CD8-positive, alpha-beta memory T cell (primary cell): ENCODE results near the gene CCR2. TPM values are rescaled to one million over a fixed set of nuclear protein-coding genes. Genes with fewer than 3 reads are reported as not detected.
"Not testable (repeated sequence)": the region's sequence is repeated elsewhere in the genome, so short reads cannot be mapped to it uniquely, and the experiment has no call there.

ENCODE experiments used
- CTCF ChIA-PET: fragments of 350-600 bp; sonication (Branson Sonifier 250); formaldehyde crosslinking; loops from one replicate; lab custom pipeline; 2021; ENCODE audit warnings: antibody characterized with exemption; lab: Charles Lee
- POLR2A ChIA-PET: fragments of 350-600 bp; sonication (Branson Sonifier 250); formaldehyde crosslinking; loops from one replicate; lab custom pipeline; 2021; ENCODE audit warnings: antibody characterized with exemption; lab: Charles Lee
- DNase-seq, 5 donors: peaks; one replicate each; pipeline versions ENCODE4 v3.0.0 to v3.0.0-alpha.2; 2020 to 2022; ENCODE audit warnings: mixed read lengths in 1 of 5
- H3K27ac ChIP-seq: one replicate; pipeline ENCODE4 v1.7.0; 2013; ENCODE audit warnings: low read depth, mild to moderate bottlenecking, low read length, moderate library complexity
- H3K27me3 ChIP-seq: 2 replicates; pipeline ENCODE4 v1.7.0; 2013; ENCODE audit warnings: low read length, mild to moderate bottlenecking; ENCODE audit not compliant: insufficient read depth, poor library complexity, severe bottlenecking
- H3K36me3 ChIP-seq: 2 replicates; pipeline ENCODE4 v1.7.0; 2013; ENCODE audit warnings: mild to moderate bottlenecking, low read length, moderate library complexity; ENCODE audit not compliant: insufficient read depth
- H3K4me1 ChIP-seq: 2 replicates; pipeline ENCODE4 v1.7.0; 2013; ENCODE audit warnings: mild to moderate bottlenecking, low read length, moderate library complexity; ENCODE audit not compliant: insufficient read depth
- H3K4me3 ChIP-seq: 2 replicates; pipeline ENCODE4 v1.7.0; 2013; ENCODE audit warnings: mild to moderate bottlenecking, low read length
- H3K9me3 ChIP-seq: 2 replicates; pipeline ENCODE4 v1.7.0; 2013; ENCODE audit warnings: mild to moderate bottlenecking, low read length
- H3K27ac Mint-ChIP-seq, 8 donors: one replicate each; pipeline ENCODE4 v1.8.0; 2020 to 2021; ENCODE audit warnings: mixed read lengths in 8 of 8, mild to moderate bottlenecking in 6 of 8, inconsistent platforms in 3 of 8, moderate library complexity in 3 of 8
- H3K27me3 Mint-ChIP-seq, 2 donors: one replicate each; pipeline ENCODE4 v1.8.0; 2020 to 2021; ENCODE audit warnings: mixed read lengths in 2 of 2, mild to moderate bottlenecking in 1 of 2, moderate library complexity in 1 of 2
- H3K36me3 Mint-ChIP-seq, 3 donors: one replicate each; pipeline ENCODE4 v1.8.0; 2020 to 2021; ENCODE audit warnings: mixed read lengths in 3 of 3, inconsistent platforms in 1 of 3, mild to moderate bottlenecking in 1 of 3
- H3K4me1 Mint-ChIP-seq, 3 donors: one replicate each; pipeline ENCODE4 v1.8.0; 2020 to 2021; ENCODE audit warnings: mixed read lengths in 3 of 3, inconsistent platforms in 1 of 3, mild to moderate bottlenecking in 1 of 3
- H3K4me3 Mint-ChIP-seq, 7 donors: one replicate each; pipeline ENCODE4 v1.8.0; 2020 to 2021; ENCODE audit warnings: mixed read lengths in 7 of 7, mild to moderate bottlenecking in 6 of 7, moderate library complexity in 4 of 7, inconsistent platforms in 2 of 7
- H3K9me3 Mint-ChIP-seq, 5 donors: one replicate each; pipeline ENCODE4 v1.8.0; 2020 to 2022; ENCODE audit warnings: mixed read lengths in 5 of 5, mild to moderate bottlenecking in 3 of 5, moderate library complexity in 2 of 5, inconsistent platforms in 1 of 5
- polyA plus RNA-seq: library from polyadenylated mRNA; unstranded; fragments of 300-500 nt; fragmentation: Illumina TruSeq; gene quantifications from one replicate; pipeline ENCODE4 v1.2.3, GENCODE V29; 2021
- total RNA-seq, 2 experiments: library from RNA; stranded (reverse); gene quantifications; one replicate each; pipeline ENCODE4 v1.2.3, GENCODE V29; 2021

Gene CCR2
- total and polyA plus RNA-seq, 3 experiments from 2014 or later = 0.51 to 59.7 (median 0.74) TPM

DNA sequence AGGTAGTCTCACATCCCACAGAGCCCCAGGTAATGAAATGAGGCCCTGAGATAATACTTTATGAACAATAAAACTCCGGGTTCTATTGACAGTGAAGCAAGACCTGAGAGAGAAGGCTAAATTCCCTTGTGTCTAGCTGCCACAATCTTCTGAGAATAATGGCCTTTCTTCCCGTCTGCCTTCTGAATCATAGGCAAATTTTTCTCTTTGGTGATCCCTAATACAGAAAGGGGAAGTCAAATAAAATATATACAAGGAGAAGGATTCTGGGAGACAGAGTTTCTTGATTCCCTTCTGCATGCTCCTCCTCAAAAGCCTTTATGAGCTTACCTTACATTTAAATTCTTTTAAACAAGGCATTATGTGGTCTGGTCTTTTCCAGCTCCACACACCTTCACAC is 29.9 kb upstream of the CCR2 start:
- ChIA-PET POLR2A (no interaction called here), CTCF (interaction anchor here (1.0 kb wide), 1 partner anchor 45 kb away, joined by 3 read pairs; no protein-coding TSS in a partner anchor)
- H3K27ac Mint-ChIP-seq = no peak overlapping the region
- H3K4me1 Mint-ChIP-seq = peaks cover 0 to 7% (median 0%) of the 10 kb centered on the region in 3 donors
- no peaks in the 10 kb centered on the region for H3K4me1 ChIP-seq
- no peak overlapping the region for H3K27ac ChIP-seq
- no peak overlapping the region for H3K4me3 ChIP-seq
- no peaks in the 10 kb centered on the region for H3K36me3 ChIP-seq
- H3K36me3 Mint-ChIP-seq = no peaks in the 10 kb centered on the region
- H3K9me3 ChIP-seq = no peaks in the 10 kb centered on the region
- no peak for DNase-seq
- no peak overlapping the region for H3K4me3 Mint-ChIP-seq
- H3K9me3 Mint-ChIP-seq = peaks cover 0 to 2% (median 0%) of the 10 kb centered on the region in 5 donors
- H3K27me3 ChIP-seq = no peaks in the 10 kb centered on the region
- no peaks in the 10 kb centered on the region for H3K27me3 Mint-ChIP-seq

DNA sequence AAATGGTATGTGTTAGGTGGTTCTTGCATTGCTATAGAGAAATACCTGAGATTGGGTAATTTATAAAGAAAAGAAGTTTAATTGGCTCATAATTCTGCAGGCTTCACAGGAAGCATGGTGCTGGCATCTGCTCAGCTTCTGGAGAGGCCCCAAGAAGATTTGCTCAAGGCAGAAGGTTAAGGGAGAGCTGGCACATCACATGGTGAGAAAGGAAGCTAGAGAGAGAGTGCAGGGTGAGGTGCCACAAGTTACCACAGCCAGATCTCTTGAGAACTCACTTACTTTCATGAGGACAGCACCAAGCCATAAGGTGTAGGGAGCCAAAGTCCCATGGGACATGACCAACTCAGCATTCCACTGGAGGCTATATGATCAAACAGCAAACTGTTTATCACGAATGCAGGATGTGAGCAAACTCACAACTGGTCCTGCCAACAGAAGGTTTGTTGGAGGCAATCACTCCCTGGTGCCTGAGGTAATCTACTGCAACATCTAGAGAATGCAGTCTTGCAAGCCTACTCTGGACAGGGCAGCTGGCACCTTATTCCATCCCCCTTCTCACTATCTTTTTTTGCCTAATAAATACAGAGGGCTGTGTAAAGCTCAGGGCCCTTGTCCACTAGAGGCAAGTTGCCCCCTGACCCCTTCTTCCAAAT is 28.1 kb upstream of the CCR2 start:
- Mint-ChIP-seq H3K4me1 (peaks cover 0 to 7% (median 0%) of the 10 kb centered on the region in 3 donors), H3K27me3 (no peaks in the 10 kb centered on the region), H3K36me3 (no peaks in the 10 kb centered on the region), H3K27ac (peak overlapping the region in 4 of 8 donors; percentile 9 to 75 (median 36)), H3K4me3 (peak overlapping the region in 1 of 7 donors; percentile 54), H3K9me3 (peaks cover 0 to 2% (median 0%) of the 10 kb centered on the region in 5 donors)
- Histone ChIP-seq H3K27me3 (no peaks in the 10 kb centered on the region), H3K9me3 (no peaks in the 10 kb centered on the region), H3K27ac (no peak overlapping the region), H3K36me3 (no peaks in the 10 kb centered on the region), H3K4me3 (no peak overlapping the region), H3K4me1 (no peaks in the 10 kb centered on the region)
- DNase-seq = no peak
- ChIA-PET CTCF (no interaction called here), POLR2A (no interaction called here)

DNA sequence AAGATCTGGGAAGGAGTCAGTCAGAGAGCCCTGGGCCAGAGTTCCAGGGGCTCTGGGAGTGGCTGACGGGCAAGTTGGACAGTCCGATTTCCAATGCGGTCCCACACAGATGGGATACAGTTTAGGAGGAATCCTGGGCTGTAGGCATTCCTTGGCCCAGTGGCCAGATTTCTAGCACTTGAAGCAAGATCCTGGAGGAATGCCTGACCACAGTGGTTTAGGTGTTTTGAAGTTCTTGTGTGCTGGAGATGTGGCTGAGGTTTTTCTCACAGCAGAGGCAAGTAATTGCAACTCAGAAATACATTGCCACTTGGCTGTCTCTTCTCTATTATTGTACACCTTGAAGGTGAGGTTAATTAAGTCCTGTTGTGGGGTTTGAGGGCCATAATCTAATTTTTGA is 23.2 kb upstream of the CCR2 start:
- H3K27me3 Mint-ChIP-seq, H3K36me3 Mint-ChIP-seq, H3K36me3 ChIP-seq, DNase-seq, H3K4me3 ChIP-seq, H3K27me3 ChIP-seq, H3K9me3 Mint-ChIP-seq, H3K4me1 ChIP-seq, CTCF ChIA-PET, H3K9me3 ChIP-seq, POLR2A ChIA-PET, H3K27ac ChIP-seq, H3K27ac Mint-ChIP-seq, H3K4me3 Mint-ChIP-seq: not testable (repeated sequence)
- H3K4me1 Mint-ChIP-seq = peaks cover 18 to 31% (median 18%) of the 10 kb centered on the region in 3 donors

DNA sequence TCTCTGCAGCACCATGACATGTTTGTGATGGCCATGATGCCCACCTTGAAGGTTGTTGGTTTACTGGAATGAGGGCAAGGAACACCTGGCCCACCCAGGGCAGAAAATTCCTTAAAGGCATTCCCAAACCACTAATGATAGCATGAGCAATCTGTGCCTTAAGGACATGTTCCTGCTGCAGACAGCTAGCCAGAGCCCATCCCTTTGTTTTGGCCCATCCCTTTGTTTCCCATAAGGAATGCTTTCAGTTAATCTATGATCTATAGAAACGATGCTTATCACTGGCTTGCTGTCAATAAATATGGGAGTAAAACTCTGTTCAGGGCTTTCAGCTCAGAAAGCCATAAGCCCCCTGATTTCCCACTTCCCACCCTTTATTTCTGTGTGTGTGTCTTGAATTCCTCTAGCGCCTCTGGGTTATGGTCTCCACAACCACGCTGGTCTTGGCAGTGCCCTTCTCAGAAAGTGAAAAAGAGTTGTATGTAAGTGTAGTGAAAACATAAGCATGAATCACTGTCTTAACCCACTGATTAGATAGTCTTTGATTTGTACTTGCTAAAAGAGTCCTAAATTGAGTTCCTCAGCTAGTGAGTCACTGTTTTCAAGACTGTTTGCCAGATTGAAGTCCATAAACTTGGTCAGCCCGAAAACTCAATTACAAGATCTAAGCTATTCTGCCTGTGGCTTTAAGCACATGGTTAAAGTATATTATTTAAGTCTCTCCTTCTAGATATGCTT is 19.0 kb upstream of the CCR2 start:
- Histone ChIP-seq H3K4me1 (peaks cover 4% of the 10 kb centered on the region), H3K9me3 (peaks cover 13% of the 10 kb centered on the region), H3K4me3 (no peak overlapping the region), H3K27me3 (no peaks in the 10 kb centered on the region), H3K27ac (no peak overlapping the region), H3K36me3 (no peaks in the 10 kb centered on the region)
- Mint-ChIP-seq H3K27ac (peak overlapping the region in 2 of 8 donors; percentile 52 to 56), H3K36me3 (peaks cover 8 to 21% (median 8%) of the 10 kb centered on the region in 3 donors), H3K4me1 (peaks cover 19 to 42% (median 31%) of the 10 kb centered on the region in 3 donors), H3K4me3 (peak overlapping the region in 1 of 7 donors; percentile 32), H3K27me3 (no peaks in the 10 kb centered on the region), H3K9me3 (peaks cover 16 to 27% (median 23%) of the 10 kb centered on the region in 5 donors)
- no peak for DNase-seq
- ChIA-PET POLR2A (interaction anchor here (0.9 kb wide), 1 partner anchor 44 kb away, joined by 6 read pairs; no protein-coding TSS in a partner anchor), CTCF (no interaction called here)

DNA sequence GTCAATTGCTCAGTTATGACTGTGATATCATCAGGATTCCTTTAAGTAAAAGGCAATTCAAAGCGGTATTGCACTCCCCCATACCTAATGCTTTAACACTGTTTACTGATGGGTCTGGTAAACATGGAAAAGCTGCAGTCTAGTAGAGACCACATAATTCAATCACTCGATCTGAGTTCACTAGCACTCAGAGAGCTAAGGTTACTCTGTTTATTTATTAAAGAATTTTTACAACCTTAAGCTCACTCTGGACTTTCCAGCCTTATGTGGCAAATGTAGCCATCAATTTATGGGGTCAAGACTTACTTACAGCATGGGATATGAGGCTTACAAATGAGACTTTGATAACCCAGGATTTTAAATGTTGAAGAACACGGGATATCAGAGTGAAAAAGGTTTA is 18.4 kb upstream of the CCR2 start:
- Histone ChIP-seq H3K27ac (no peak overlapping the region), H3K27me3 (no peaks in the 10 kb centered on the region), H3K4me3 (no peak overlapping the region), H3K4me1 (peaks cover 4% of the 10 kb centered on the region), H3K9me3 (peaks cover 13% of the 10 kb centered on the region), H3K36me3 (no peaks in the 10 kb centered on the region)
- peaks cover 19 to 42% (median 31%) of the 10 kb centered on the region in 3 donors for H3K4me1 Mint-ChIP-seq
- ChIA-PET CTCF (no interaction called here), POLR2A (interaction anchor here (0.9 kb wide), 1 partner anchor 44 kb away, joined by 6 read pairs; no protein-coding TSS in a partner anchor)
- DNase-seq = no peak
- H3K27me3 Mint-ChIP-seq = no peaks in the 10 kb centered on the region
- H3K4me3 Mint-ChIP-seq = no peak overlapping the region
- H3K36me3 Mint-ChIP-seq = peaks cover 8 to 26% (median 9%) of the 10 kb centered on the region in 3 donors
- H3K27ac Mint-ChIP-seq = no peak overlapping the region
- peaks cover 17 to 33% (median 23%) of the 10 kb centered on the region in 5 donors for H3K9me3 Mint-ChIP-seq

DNA sequence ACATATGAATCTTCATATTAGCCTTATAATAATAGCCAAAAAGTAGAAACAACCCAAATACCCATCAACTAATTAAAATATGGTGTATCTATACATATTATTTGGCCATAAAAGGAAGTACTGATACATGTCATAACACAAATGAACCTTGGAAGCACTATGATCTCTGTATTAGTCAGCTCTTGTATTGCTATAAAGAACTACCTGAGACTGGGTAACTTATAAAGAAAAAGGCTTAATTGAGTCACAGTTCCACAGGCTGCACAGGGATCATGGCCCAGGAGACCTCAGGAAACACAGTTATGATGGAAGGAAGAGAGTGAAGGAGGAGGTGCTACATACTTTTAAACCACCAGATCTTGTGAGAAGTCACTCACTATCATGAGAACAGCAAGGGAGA is 16.0 kb upstream of the CCR2 start:
- peak overlapping the region in 1 of 8 donors; percentile 54 for H3K27ac Mint-ChIP-seq
- Histone ChIP-seq H3K27me3 (no peaks in the 10 kb centered on the region), H3K4me1 (peaks cover 4% of the 10 kb centered on the region), H3K27ac (no peak overlapping the region), H3K4me3 (no peak overlapping the region), H3K36me3 (no peaks in the 10 kb centered on the region), H3K9me3 (peaks cover 13% of the 10 kb centered on the region)
- peaks cover 14 to 28% (median 26%) of the 10 kb centered on the region in 3 donors for H3K4me1 Mint-ChIP-seq
- ChIA-PET CTCF (interaction anchor here (1.5 kb wide), 1 partner anchor 32 kb away, joined by 4 read pairs; no protein-coding TSS in a partner anchor), POLR2A (no interaction called here)
- H3K9me3 Mint-ChIP-seq = peaks cover 17 to 33% (median 23%) of the 10 kb centered on the region in 5 donors
- no peak for DNase-seq
- H3K4me3 Mint-ChIP-seq = peak overlapping the region in 1 of 7 donors; percentile 13
- no peaks in the 10 kb centered on the region for H3K27me3 Mint-ChIP-seq
- peaks cover 7 to 26% (median 8%) of the 10 kb centered on the region in 3 donors for H3K36me3 Mint-ChIP-seq

DNA sequence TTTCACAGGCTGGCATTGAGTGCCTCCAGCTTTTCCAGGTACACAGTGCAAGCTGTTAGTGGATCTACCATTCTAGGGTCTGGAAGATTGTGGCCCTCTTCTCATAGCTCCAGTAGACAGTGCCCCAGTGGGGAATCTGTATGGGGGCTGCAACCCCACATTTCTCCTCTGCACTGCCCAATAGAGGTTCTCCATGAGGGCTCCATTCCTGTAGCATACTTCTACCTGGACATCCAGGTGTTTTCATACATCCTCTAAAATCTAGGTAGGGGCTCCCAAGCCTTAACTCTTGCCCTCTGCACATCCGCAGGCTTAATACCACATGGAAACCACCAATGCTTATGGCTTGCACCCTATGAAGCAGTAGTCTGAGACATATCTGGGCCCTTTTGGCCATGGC is 15.1 kb upstream of the CCR2 start:
- Mint-ChIP-seq H3K27me3 (no peaks in the 10 kb centered on the region), H3K36me3 (peaks cover 5 to 26% (median 8%) of the 10 kb centered on the region in 3 donors), H3K4me3 (no peak overlapping the region), H3K9me3 (peaks cover 17 to 33% (median 23%) of the 10 kb centered on the region in 5 donors), H3K4me1 (peaks cover 8 to 22% (median 18%) of the 10 kb centered on the region in 3 donors), H3K27ac (no peak overlapping the region)
- no peak overlapping the region for H3K27ac ChIP-seq
- H3K27me3 ChIP-seq = no peaks in the 10 kb centered on the region
- peaks cover 13% of the 10 kb centered on the region for H3K9me3 ChIP-seq
- no peaks in the 10 kb centered on the region for H3K36me3 ChIP-seq
- ChIA-PET CTCF (no interaction called here), POLR2A (no interaction called here)
- DNase-seq = no peak
- H3K4me1 ChIP-seq = peaks cover 4% of the 10 kb centered on the region
- H3K4me3 ChIP-seq = no peak overlapping the region

DNA sequence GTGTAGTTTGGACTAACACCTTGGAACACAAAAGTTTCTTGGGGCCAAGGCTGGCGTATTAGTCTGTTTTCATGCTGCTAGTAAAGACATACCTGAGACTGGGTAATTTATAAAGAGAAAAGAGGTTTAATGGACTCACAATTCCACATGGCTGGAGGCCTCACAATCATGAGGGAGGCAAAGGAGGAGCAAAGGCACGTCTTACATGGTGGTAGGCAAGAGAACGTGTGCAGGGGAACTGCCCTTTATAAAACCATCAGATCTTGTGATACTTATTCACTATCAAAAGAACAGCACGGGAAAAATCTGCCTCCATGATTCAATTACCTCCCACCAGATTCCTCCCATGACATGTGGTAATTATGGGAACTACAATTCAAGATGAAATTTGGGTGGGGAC is 9.4 kb upstream of the CCR2 start:
- no peaks in the 10 kb centered on the region for H3K27me3 Mint-ChIP-seq
- no peak overlapping the region for H3K4me3 Mint-ChIP-seq

More for the DNA sequence above, 9.4 kb upstream of the CCR2 start:
- H3K36me3 Mint-ChIP-seq = peaks cover 3 to 28% (median 3%) of the 10 kb centered on the region in 3 donors
- Histone ChIP-seq H3K4me3 (no peak overlapping the region), H3K27ac (no peak overlapping the region), H3K36me3 (no peaks in the 10 kb centered on the region), H3K4me1 (peaks cover 16% of the 10 kb centered on the region), H3K9me3 (peaks cover 4% of the 10 kb centered on the region), H3K27me3 (no peaks in the 10 kb centered on the region)
- peaks cover 20 to 21% (median 21%) of the 10 kb centered on the region in 3 donors for H3K4me1 Mint-ChIP-seq
- POLR2A ChIA-PET = no interaction called here
- peaks cover 5 to 12% (median 10%) of the 10 kb centered on the region in 5 donors for H3K9me3 Mint-ChIP-seq
- CTCF ChIA-PET = no interaction called here
- no peak for DNase-seq
- no peak overlapping the region for H3K27ac Mint-ChIP-seq
